ENCODE data around the gene NECAB3. TPM values are rescaled to one million over a fixed set of nuclear protein-coding genes. Genes with fewer than 3 reads are reported as not detected.

NECAB3 gene
- total and polyA plus RNA-seq, 2 of the 4 experiments (the other 2 are of a cell fraction) = 8.6 to 28.4 TPM

DNA sequence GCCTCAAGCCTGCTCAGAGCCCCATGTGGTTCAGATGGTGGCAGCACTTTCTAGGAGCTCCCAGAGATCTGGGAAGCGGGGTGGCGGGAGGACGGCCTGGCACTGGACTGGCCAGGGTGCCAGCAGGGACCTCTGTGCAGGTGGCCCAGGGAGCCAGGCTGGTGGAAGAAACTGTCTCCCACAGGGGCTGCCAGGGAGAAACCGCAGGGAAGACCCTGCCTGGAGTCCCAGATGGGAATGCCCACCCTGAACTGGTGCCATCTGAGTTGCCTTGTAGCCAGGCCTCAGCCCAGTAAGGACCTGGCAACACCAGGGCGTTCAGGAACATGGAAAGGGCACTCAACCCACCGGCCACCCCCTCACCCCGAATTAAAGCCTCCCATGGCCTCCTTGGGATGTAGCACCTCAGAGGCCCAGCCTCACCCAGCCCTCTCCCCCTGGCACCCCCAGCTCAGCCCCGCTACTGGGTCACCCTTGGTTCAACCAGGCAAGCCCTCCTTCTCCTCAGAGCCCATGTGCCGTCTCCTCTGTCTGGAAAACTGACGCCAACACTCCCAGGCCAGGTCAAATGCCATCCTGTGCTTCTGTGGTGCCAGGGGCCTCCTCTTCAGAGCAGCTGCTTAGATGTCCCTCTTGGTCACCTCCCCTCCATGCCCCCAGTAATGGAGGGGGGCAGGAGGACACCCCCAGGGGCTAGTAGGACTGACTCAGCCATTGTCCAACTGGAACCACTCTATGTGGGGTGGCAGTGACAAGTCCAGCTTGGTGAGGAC lies 18.0 kb downstream of the NECAB3 start:
- H3K4me2 ChIP-seq (ENCODE audit: low read depth, low read length) = no peak overlapping the region

More for the DNA sequence above, 18.0 kb downstream of the NECAB3 start:
- Histone ChIP-seq H2AFZ (replicated peaks; ENCODE audit: low read length, poor library complexity) (no peak overlapping the region), H3K36me3 (ENCODE audit: control insufficient read depth, insufficient read depth, low read length) (peaks cover 19% of the 10 kb centered on the region; the same call in 1 of the 2 replicates), H3K23ac (ENCODE audit: low read depth, low read length) (no peak overlapping the region), H2BK120ac (ENCODE audit: low read depth, low read length) (no peak overlapping the region), H3K4me1 (ENCODE audit: control insufficient read depth, insufficient read depth, low read length) (no peaks in the 10 kb centered on the region; the same call in 1 of the 2 replicates), H3K9ac (ENCODE audit: low read depth, low read length) (no peak overlapping the region), H3K18ac (ENCODE audit: low read depth, low read length) (no peak overlapping the region), H2AK9ac (replicated peaks; ENCODE audit: low read depth, low read length, poor library complexity) (no peak overlapping the region), H3K4ac (ENCODE audit: low read depth, low read length) (no peak overlapping the region), H2BK20ac (ENCODE audit: low read depth, low read length) (no peak overlapping the region), H3K56ac (ENCODE audit: extremely low read depth, insufficient read depth, low read length) (no peak overlapping the region), H3K79me1 (ENCODE audit: low read depth in 1 of 2, low read length in 2 of 2) (no peaks in the 10 kb centered on the region; a peak in 1 of 4 replicates), H3K4me3 (ENCODE audit: insufficient read depth, low read depth, low read length) (no peak overlapping the region), H4K91ac (ENCODE audit: insufficient read depth, low read depth, low read length) (no peak overlapping the region), H4K5ac (ENCODE audit: low read depth, low read length) (no peak overlapping the region), H3K27me3 (ENCODE audit: control insufficient read depth, insufficient read depth, low read length) (no peaks in the 10 kb centered on the region), H2BK15ac (ENCODE audit: low read depth, low read length) (no peak overlapping the region), H3K9me1 (ENCODE audit: insufficient read depth, low read length) (no peaks in the 10 kb centered on the region), H3K14ac (replicated peaks; ENCODE audit: low read depth, low read length) (no peak overlapping the region), H2AK5ac (ENCODE audit: low read depth, low read length) (no peak overlapping the region), H2BK5ac (ENCODE audit: low read depth, low read length, poor library complexity, severe bottlenecking) (no peak overlapping the region), H3K9me3 (ENCODE audit: control insufficient read depth, insufficient read depth, low read length) (no peaks in the 10 kb centered on the region), H4K20me1 (ENCODE audit: insufficient read depth, low read length) (no peaks in the 10 kb centered on the region), H3K27ac (ENCODE audit: insufficient read depth, low read length) (no peak overlapping the region), H4K8ac (ENCODE audit: low read depth in 2 of 2, low read length in 2 of 2) (no peak overlapping the region)
- dilution Hi-C loops (cut with HindIII; ENCODE audit: low sequenced_read_pairs, unreplicated experiment) (no loop called here), intact Hi-C loops (cut with micrococcal nuclease) (no loop called here), in situ Hi-C loops (cut with MboI; ENCODE audit: low sequenced_read_pairs) (no loop called here)
- BruUV-seq (replicated peaks) = no TSS peak
- no peak for DNase-seq
- TF ChIP-seq RAD21 (IDR thresholded peaks at IDR 0.05; ENCODE audit: low read length) (no peak), ELK1 (IDR thresholded peaks at IDR 0.05; ENCODE audit: borderline replicate concordance, low read depth, low read length) (no peak), BHLHE40 (IDR thresholded peaks at IDR 0.05; ENCODE audit: low read depth, low read length) (no peak), USF2 (IDR thresholded peaks at IDR 0.05; ENCODE audit: low read depth, low read length) (no peak), FOS (IDR thresholded peaks at IDR 0.05; ENCODE audit: low read depth, low read length) (no peak), MAFK (IDR thresholded peaks at IDR 0.05; ENCODE audit: low read depth, low read length) (no peak), MXI1 (IDR thresholded peaks at IDR 0.05; ENCODE audit: borderline replicate concordance, low read depth, low read length) (no peak), CEBPB (IDR thresholded peaks at IDR 0.05; ENCODE audit: low read depth, low read length) (no peak), POLR2A (IDR thresholded peaks at IDR 0.05; ENCODE audit: low read depth, low read length) (no peak), MAZ (IDR thresholded peaks at IDR 0.05; ENCODE audit: borderline replicate concordance, low read depth, low read length) (no peak), NFE2L2 (IDR thresholded peaks at IDR 0.05; ENCODE audit: low read depth, low read length) (no peak), SMC3 (IDR thresholded peaks at IDR 0.05; ENCODE audit: low read depth, low read length) (no peak), RFX5 (IDR thresholded peaks at IDR 0.05; ENCODE audit: low read depth, low read length) (no peak), CTCF (conservative IDR thresholded peaks at IDR 0.05; ENCODE audit: low read depth, low read length) (no peak)
- ATAC-seq (ENCODE audit: low read depth) = no peak
- WGBS, 2 experiments (ENCODE audit: extremely low coverage in 2 of 2, insufficient read length in 1 of 2) = 60% methylated on average over 1 of the region's 10 CpGs; no CpG with 5 or more reads in 1 of the 2 experiments
- ChIA-PET CTCF (no interaction called here), POLR2A (ENCODE audit: unreplicated experiment) (no interaction called here)

Data from IMR-90 (cell line).